A549 (cell line): ENCODE results near the gene CCDC18. TPM values are rescaled to one million over a fixed set of nuclear protein-coding genes. Genes with fewer than 3 reads are reported as not detected.

ENCODE experiments used
- ATAC-seq, 2 experiments: fragments of 200-7000 bp in 1 of 2; fragments of >200 bp in 1 of 2; cut with Nextera tagmentation in 1 of 2; cut with Tn5 transposase in 1 of 2; 3 replicates each; pipeline versions ENCODE4 v1.8.0 to v1.9.1; 2018 to 2020; ENCODE audit warnings: mild to moderate bottlenecking in 1 of 2, moderate library complexity in 1 of 2
- CTCF ChIA-PET: fragments of 300-600 bp; sonication (Branson Sonifier 250); formaldehyde crosslinking; extraction: SDS; loops from one replicate; lab custom pipeline; 2021; ENCODE audit warnings: antibody characterized with exemption, inconsistent platforms; lab: Yijun Ruan, JAX
- POLR2A ChIA-PET: fragments of 350-600 bp; formaldehyde crosslinking; extraction: SDS; loops from one replicate; lab custom pipeline; 2021; ENCODE audit warnings: antibody characterized with exemption, inconsistent platforms; lab: Yijun Ruan, JAX
- DNase-seq, 2 experiments: peaks; one replicate each; pipeline versions ENCODE4 v3.0.0 to v3.0.0-alpha.2; 2011 to 2016; ENCODE audit warnings: low read depth in 1 of 2, low spot score in 1 of 2
- FAIRE-seq: peaks from 2 replicates; lab custom pipeline; 2011; peaks lifted over from hg19 to GRCh38; lab: Jason Lieb, UNC
- H3K27ac ChIP-seq, 2 experiments: fragments of >200 bp; sonication (Bioruptor Twin); formaldehyde crosslinking; 3 replicates each; pipeline ENCODE4 v1.5.1; 2016 to 2017
- H3K4me1 ChIP-seq: fragments of >200 bp; sonication (Bioruptor Twin); formaldehyde crosslinking; 3 replicates; pipeline ENCODE4 v1.6.1; 2016
- H3K4me2 ChIP-seq: fragments of >200 bp; sonication (Bioruptor Twin); formaldehyde crosslinking; 3 replicates; pipeline ENCODE4 v1.6.1; 2016
- H3K4me3 ChIP-seq: fragments of >200 bp; sonication (Bioruptor Twin); formaldehyde crosslinking; 3 replicates; pipeline ENCODE4 v1.5.1; 2016
- H3K9me3 ChIP-seq: fragments of >200 bp; sonication (Bioruptor Twin); formaldehyde crosslinking; 3 replicates; pipeline ENCODE4 v1.6.1; 2016
- CHD4 ChIP-seq: fragments of 200-600 bp; sonication (generic); IDR thresholded peaks from 2 replicates; pipeline ENCODE4 v1.6.1; 2016; ENCODE audit warnings: antibody characterized with exemption, mild to moderate bottlenecking, borderline replicate concordance
- EHMT2 ChIP-seq: fragments of 200-600 bp; sonication (generic); IDR thresholded peaks from 2 replicates; pipeline ENCODE4 v1.6.1; 2016; ENCODE audit warnings: antibody characterized with exemption, low read depth, mild to moderate bottlenecking, moderate library complexity
- EP300 ChIP-seq, 2 experiments: fragments of >200 bp; sonication (Bioruptor Twin); formaldehyde crosslinking; IDR thresholded peaks; 2 replicates in 1 of 2; 3 replicates in 1 of 2; pipeline ENCODE4 v1.6.1; 2016 to 2017
- ESRRA ChIP-seq: fragments of 150-350 bp; IDR thresholded peaks from 2 replicates; pipeline ENCODE4 v1.6.1; 2014; ENCODE audit warnings: mild to moderate bottlenecking, low read length, borderline replicate concordance
- HES2 ChIP-seq: fragments of >200 bp; sonication (Bioruptor Twin); formaldehyde crosslinking; IDR thresholded peaks from 2 replicates; pipeline ENCODE4 v1.6.1; 2016
- HEYL ChIP-seq: fragments of 250-450 bp; sonication (Bioruptor Pico); IDR thresholded peaks from 2 replicates; pipeline ENCODE4 v1.8.0; 2021; ENCODE audit warnings: mild to moderate bottlenecking, moderate library complexity
- MAFK ChIP-seq: fragments of 450-650 bp; IDR thresholded peaks from 2 replicates; pipeline ENCODE4 v1.6.1; 2014; ENCODE audit not compliant: partially characterized antibody
- NFE2L2 ChIP-seq: fragments of 150-350 bp; conservative IDR thresholded peaks from 2 replicates; pipeline ENCODE4 v1.6.1; 2014; ENCODE audit warnings: low read length
- PHF8 ChIP-seq: fragments of 200-600 bp; sonication (generic); IDR thresholded peaks from 2 replicates; pipeline ENCODE4 v1.6.1; 2016; ENCODE audit warnings: low read depth, mild to moderate bottlenecking, antibody characterized with exemption, moderate library complexity, borderline replicate concordance
- POLR2AphosphoS2 ChIP-seq: conservative IDR thresholded peaks from 2 replicates; pipeline ENCODE4 v1.6.1; 2012; ENCODE audit warnings: low read length, improper control_type of control experiment, inconsistent platforms
- RAD21 ChIP-seq, 2 experiments: fragments of >200 bp in 1 of 2; sonication (Bioruptor Twin) in 1 of 2; formaldehyde crosslinking in 1 of 2; IDR thresholded peaks in 1 of 2; conservative IDR thresholded peaks in 1 of 2; 2 replicates in 1 of 2; 3 replicates in 1 of 2; pipeline ENCODE4 v1.6.1; 2012 to 2018; ENCODE audit warnings: inconsistent platforms in 1 of 2
- RARB ChIP-seq: fragments of 250-450 bp; sonication (Bioruptor Pico); IDR thresholded peaks from 2 replicates; pipeline ENCODE4 v1.8.0; 2021; ENCODE audit warnings: mild to moderate bottlenecking, moderate library complexity
- REST ChIP-seq: fragments of 200-600 bp; sonication (generic); IDR thresholded peaks from 2 replicates; pipeline ENCODE4 v1.6.1; 2016; ENCODE audit warnings: antibody characterized with exemption, mild to moderate bottlenecking, moderate library complexity
- RFX5 ChIP-seq: fragments of 450-650 bp; IDR thresholded peaks from 2 replicates; pipeline ENCODE4 v1.7.1; 2014; ENCODE audit warnings: antibody characterized with exemption, mild to moderate bottlenecking, moderate library complexity
- SMC3 ChIP-seq: fragments of >200 bp; sonication (Bioruptor Twin); formaldehyde crosslinking; IDR thresholded peaks from 3 replicates; pipeline ENCODE4 v1.6.1; 2018; ENCODE audit warnings: inconsistent platforms
- WGBS: methylation state at CpG from one replicate; pipeline ENCODE4 v1.1.6; 2017; ENCODE audit errors: missing lambda C conversion rate; 5-methylcytosine and 5-hydroxymethylcytosine counted together
- polyA plus RNA-seq, 4 experiments: library from polyadenylated mRNA; depleted of rRNA in 3 of 4; stranded (reverse); fragments of >200 nt; fragmentation: RNase III in 1 of 4; extraction: RNeasy Plus Mini Kit Qiagen cat#74134 plus additional on column Dnase treatment in 1 of 4; gene quantifications; 2 replicates in 3 of 4; 3 replicates in 1 of 4; pipeline ENCODE4 v1.2.3, GENCODE V29; 2011 to 2017
- TF ChIP-seq, protein P1 (sequence below): IDR thresholded peaks from 2 replicates; pipeline ENCODE4 v1.6.1; 2012; ENCODE audit warnings: low read depth, borderline replicate concordance

CCDC18 gene
- polyA plus RNA-seq, 2 of the 4 experiments (the other 2 are of a cell fraction), result 9.8 to 10.0 TPM

- no peak for TF ChIP-seq SMC3
Measured at GRCh38 chr1:93180723-93181613, at the start of gene CCDC18 (continued).

DNA sequence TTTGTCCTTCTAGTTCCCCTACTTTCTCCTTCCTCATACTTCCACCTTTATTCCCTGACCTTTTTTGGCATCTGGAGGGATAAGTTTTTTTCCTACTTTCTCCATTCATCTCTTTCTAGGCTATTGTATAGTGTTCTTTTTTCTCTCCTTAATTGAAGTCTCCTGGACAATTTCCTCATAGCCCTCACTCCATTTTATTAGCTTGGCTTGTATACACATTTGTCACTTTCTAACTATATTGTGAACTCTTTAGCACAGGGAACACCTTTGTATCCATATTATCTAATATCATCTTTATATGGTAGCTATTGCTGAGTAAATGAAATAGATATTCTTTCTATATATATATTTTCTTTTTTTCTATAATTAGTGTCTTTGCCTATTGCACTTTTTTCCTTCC lies 47.9 kb upstream of the CCDC18 start:
- no peaks in the 10 kb centered on the region for H3K9me3 ChIP-seq
- H3K4me3 ChIP-seq, result no peak overlapping the region
- ATAC-seq, result no peak
- H3K4me2 ChIP-seq, result no peak overlapping the region
- no peak overlapping the region for H3K27ac ChIP-seq
- CTCF ChIA-PET, result no interaction called here
- peaks cover 1% of the 10 kb centered on the region; the same call in 1 of the 3 replicates for H3K4me1 ChIP-seq
- no peak for FAIRE-seq
- POLR2A ChIA-PET, result no interaction called here
- TF ChIP-seq MAFK (no peak), REST (no peak), RAD21 (conservative IDR thresholded peaks at IDR 0.05 in 1 of 2, IDR thresholded peaks at IDR 0.05 in 1 of 2) (no peak), POLR2AphosphoS2 (no peak), RFX5 (no peak), ESRRA (no peak)
- TF ChIP-seq, protein P1, sequence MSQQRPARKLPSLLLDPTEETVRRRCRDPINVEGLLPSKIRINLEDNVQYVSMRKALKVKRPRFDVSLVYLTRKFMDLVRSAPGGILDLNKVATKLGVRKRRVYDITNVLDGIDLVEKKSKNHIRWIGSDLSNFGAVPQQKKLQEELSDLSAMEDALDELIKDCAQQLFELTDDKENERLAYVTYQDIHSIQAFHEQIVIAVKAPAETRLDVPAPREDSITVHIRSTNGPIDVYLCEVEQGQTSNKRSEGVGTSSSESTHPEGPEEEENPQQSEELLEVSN, result no peak
- TF ChIP-seq, all 56 proteins: peak for 0
- no peak for DNase-seq

GRCh38 chr1:93136445-93136844 lies 44.1 kb upstream of the CCDC18 start:
- POLR2A ChIA-PET, result no interaction called here
- H3K27ac ChIP-seq, result no peak overlapping the region
- FAIRE-seq (no peak), ATAC-seq (no peak), DNase-seq (no peak)
- 93% methylated on average over 5 of the region's 5 CpGs for WGBS
- H3K9me3 ChIP-seq, result no peaks in the 10 kb centered on the region
- peaks cover 7% of the 10 kb centered on the region; the same call in 1 of the 3 replicates for H3K4me1 ChIP-seq
- TF ChIP-seq HEYL (CRISPR knock-in tag) (no peak), MAFK (peak; percentile 32)
- H3K4me2 ChIP-seq, result no peak overlapping the region
- CTCF ChIA-PET, result no interaction called here
- H3K4me3 ChIP-seq, result no peak overlapping the region

DNA sequence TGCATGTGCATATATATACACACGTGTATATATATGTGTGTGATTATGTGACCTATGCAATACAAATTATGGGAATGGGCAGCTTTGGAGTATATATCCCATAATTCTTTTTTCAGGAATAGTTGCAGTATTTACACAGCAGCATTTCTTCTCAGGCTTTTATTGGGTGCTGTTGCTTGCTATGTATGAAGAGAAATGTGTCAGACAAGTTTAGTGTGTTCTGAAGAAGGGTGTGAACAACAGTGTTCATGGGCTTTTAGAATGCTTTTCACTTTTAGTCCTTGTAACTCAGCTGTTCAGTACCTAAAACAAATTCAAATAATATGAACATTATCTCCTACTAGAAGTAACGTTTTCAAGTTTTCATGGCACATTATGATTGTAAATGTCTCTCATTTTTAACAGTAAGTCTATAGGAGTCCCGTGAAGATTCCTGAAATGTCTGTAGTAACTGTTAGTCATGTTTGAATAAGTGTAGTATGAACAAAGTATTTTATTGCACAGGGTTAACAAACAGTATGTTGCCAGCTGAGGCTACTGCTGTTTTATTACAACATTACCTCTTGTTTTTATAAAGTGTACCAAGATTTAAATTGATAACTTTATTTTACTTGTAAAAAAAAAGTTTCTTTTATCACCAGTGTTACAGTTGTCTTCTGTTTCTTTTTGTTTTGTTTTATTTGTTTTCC lies 42.8 kb upstream of the CCDC18 start:
- Histone ChIP-seq H3K4me1 (peaks cover 7% of the 10 kb centered on the region; the same call in 1 of the 3 replicates), H3K9me3 (no peaks in the 10 kb centered on the region), H3K4me3 (no peak overlapping the region), H3K27ac (no peak overlapping the region), H3K4me2 (no peak overlapping the region)
- 47% methylated on average over 3 of the region's 3 CpGs for WGBS
- ATAC-seq (no peak), DNase-seq (no peak), FAIRE-seq (no peak)
- POLR2A ChIA-PET, result no interaction called here
- TF ChIP-seq PHF8, result no peak
- no peak for TF ChIP-seq HES2
- TF ChIP-seq, protein P1, result no peak
- TF ChIP-seq RAD21 (conservative IDR thresholded peaks at IDR 0.05 in 1 of 2, IDR thresholded peaks at IDR 0.05 in 1 of 2), result no peak
- no peak for TF ChIP-seq RARB (CRISPR knock-in tag)
- TF ChIP-seq EHMT2, result no peak
- no peak for TF ChIP-seq REST
- TF ChIP-seq NFE2L2, result no peak
- no peak for TF ChIP-seq CHD4
- TF ChIP-seq EP300 (IDR thresholded peaks at IDR 0.05), result no peak
- CTCF ChIA-PET, result interaction anchor here (1.0 kb wide), 1 partner anchor 21 kb away, joined by 3 read pairs; no protein-coding TSS in a partner anchor
